GM18498 (cell line): Measurements from ENCODE around the gene TLL2.

Experiments
- ATAC-seq: cut with Tn5 transposase; IDR thresholded peaks from one replicate; pipeline ENCODE4 v1.9.1; 2021; ENCODE audit warnings: mild to moderate bottlenecking, moderate library complexity; ENCODE audit not compliant: unreplicated experiment

Gene TLL2

DNA sequence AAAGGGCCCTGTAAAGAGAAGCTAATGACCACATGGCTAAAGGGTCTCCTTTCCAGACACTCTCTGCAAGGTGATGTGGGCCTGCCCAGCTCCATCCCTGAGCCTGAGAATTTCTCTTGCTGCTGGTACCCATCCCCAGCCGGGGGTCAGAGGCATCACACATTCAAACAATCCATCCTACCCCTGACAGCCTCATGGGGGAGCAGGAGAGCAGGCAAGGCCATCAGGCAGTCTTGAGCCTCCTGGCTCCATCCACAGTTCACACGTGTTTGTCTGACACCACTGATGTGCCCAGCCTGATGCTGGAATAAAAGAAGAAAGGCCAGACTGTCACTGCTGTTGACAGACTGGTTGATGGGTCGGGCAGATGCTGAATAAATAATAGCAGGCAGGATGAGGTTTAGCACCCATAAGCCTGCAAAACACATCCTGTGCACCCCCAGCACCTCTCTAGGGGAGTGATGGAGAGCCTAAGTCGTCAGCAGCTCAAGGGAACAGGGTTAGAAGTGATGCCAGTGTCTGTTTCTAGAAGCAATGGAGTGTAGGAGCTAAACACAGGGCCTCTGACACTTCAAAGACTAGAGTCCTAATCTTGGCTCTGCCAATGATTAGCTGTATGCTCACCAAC, 43.5 kb downstream of the TLL2 start:
- ATAC-seq: no peak

DNA sequence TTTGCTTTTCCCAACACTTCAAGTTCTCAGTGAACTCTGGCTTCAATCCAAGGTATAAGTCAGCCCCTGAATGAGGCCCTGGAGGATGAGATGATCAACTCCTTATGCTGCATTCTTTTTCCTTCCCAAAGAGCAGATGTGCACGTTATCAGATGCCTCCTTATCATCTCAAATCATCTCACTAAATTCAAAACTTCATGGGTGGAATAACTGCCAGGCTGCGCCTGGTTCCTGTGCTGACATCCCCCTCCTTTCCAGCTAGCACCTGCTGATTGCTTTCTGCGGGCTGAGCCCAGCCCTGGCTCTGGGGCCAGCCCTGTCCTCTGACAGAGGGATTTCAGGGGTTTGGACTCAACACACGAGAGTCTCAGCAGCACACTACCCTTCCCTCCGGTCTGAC, 44.9 kb downstream of the TLL2 start:
- no peak for ATAC-seq

DNA sequence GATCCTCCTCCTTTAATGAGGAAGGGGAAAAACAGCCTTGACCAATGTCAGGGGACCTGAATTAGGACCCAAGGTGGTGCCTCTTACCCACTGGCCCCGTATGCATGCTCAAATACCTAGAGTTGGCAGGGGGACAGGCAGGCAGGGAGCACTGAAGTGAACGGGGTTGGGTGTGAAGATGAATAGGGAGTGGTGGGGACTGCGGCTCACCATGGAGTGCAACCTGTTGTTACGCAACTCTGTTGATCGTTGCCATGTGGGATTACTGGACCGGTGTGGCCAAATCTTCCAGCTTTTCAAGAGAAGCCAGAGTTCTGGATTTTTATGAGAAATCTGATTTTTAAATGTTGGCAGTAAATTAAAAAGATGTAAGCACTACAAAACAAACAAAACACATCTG, 48.1 kb downstream of the TLL2 start:
- ATAC-seq: no peak

DNA sequence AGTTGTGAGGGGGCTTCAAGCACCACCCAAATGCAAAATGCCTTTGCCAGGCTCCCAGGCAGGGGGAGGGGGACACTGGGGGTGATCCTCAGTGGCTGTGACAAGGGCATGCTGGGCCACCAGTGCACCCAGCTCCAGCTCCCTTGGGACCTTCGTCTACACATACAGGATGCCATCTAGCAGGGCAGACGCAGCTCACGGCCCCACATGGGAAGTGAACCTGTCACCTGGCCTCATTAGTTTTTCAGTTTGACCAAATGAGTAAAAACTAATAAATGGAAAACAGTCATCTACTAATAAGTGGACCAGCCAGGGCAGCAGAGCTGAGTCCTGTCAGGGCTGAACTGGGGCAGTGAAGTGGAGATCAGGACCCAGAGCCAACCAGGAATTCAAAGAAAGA, 50.2 kb downstream of the TLL2 start:
- ATAC-seq: no peak

DNA sequence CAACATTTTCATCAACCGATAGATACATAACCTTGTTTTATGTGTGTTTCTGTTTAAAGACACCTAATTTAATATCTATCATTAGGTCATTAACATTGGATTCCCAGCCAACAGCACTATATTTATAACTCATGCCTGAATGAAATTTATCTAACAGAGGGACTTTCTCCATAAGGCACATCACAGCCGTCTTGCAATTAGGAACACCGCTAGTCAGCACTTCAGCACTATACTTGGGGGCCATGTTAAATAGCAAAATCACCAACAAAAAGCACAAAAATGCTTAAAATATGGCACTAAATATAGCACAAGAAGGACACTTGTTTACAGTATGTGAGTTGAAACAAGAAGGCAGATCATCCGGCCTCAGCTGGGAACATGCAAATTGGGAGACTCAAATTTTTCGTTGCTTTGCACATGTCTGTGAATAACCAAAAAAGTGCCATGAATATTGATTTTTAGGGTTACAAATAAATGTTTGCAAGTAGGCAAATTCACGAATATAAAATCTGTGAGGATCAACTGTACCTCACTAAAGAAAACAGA, 51.0 kb downstream of the TLL2 start:
- ATAC-seq: no peak

GRCh38 chr10:96460316-96460715, 53.4 kb downstream of the TLL2 start:
- ATAC-seq: no peak

- no peak for ATAC-seq
Measured at GRCh38 chr10:96457341-96457740, 56.4 kb downstream of the TLL2 start.

DNA sequence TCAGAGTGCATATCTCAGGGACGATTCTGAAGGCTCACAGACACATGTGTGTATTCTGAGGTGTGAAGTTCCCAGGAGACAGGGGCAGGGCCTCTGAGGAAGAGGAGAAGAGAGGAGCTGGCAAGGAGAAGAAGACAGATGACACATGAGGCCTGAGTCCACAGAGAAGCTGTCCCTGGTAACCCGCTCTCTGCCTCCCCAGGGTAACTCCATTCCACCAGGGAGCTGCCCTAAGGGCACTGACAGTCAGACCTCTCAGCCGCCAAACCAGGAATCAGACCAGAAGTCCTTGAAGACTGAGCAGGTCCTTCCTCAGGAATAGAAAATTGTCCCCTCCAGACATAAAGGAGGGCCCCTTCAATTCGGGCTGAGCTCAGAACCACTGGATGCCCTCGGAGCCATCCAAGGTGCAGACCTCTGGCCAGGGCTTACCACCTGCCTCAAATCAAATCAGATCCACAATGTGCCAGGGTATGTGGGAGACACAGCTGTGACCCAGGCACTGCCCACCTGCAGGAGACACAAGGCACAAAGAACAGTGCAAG, 57.4 kb downstream of the TLL2 start:
- ATAC-seq: no peak

GRCh38 chr10:96453856-96454583, 59.7 kb downstream of the TLL2 start:
- ATAC-seq: no peak

DNA sequence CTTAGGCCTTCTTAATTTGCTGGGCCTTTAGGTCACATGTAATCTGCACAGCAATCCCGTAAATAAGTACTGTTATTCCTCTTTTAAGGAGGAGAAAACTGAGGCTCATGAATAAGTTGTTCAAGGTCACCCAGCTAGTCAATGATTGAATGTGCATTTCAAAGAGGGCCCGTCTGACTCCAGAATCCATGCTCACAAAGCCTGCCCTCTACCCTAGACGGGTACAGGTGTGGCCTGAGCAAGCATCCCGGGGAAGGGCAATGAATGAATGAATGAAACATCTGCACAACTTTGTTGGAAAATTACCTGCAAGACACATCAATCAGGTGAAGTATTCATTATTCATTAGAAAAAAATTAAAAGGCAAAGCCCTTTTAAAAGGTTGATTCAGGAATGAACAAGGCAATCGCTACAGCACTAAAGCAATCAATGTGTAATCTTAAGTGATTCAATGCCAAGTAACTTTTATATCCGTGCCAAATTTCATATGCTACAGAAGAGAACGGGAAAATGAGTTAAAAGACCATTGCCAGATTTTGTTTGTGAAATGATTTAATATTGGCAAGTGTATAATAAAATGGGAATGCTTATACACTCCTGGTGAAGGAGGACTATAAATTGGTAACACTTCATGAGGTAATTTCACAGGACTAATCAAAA, 61.1 kb downstream of the TLL2 start:
- ATAC-seq: no peak

- no peak for ATAC-seq
Measured at GRCh38 chr10:96450529-96451207, 63.1 kb downstream of the TLL2 start.

DNA sequence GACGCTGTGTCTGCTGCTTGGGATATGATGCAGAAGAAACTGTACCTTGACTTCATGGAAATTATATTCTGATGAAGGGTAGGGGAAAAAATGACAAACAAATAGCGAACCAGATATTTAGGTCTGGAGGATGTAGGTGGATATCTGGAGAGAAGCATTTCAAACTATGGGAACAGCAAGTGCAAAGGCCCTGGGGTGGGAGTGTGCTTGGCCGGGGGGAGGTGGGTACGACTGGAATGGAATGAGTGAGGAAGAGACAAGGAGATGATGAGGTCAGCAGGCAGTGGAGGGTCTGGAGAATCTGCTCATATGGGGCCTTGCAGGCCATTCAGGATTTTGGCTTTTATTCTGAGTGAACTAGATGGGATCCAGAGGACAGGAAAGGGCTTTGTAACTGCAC, 65.2 kb downstream of the TLL2 start:
- ATAC-seq: no peak

DNA sequence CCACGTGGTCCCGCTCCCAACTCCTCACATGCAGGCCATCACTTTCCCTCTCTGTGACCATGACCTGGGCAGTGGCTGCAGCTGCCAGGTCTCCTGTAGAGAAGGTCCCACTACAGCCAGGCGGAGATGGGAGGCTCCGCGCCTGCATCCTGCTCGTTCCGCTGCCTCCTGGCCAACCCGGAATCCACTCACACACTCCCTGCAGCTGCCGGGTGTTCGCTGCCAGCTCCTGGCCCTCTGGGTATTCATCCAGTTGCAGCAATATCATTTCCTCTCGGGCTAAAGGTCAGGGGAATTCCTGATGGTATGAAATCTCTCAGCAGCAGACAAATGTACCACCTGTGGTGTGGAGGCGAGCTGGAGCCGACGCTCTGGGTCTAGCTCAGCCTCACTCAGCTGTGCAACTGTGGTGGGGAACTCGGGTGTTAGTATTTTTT, 65.7 kb downstream of the TLL2 start:
- ATAC-seq: no peak

- no peak for ATAC-seq
Measured at GRCh38 chr10:96446966-96447596, 66.6 kb downstream of the TLL2 start.

- ATAC-seq: no peak
Measured at GRCh38 chr10:96441987-96442643, 71.6 kb downstream of the TLL2 start.

GRCh38 chr10:96441322-96441885, 72.3 kb downstream of the TLL2 start:
- ATAC-seq: no peak

- ATAC-seq: no peak
Measured at GRCh38 chr10:96440361-96441292, 73.1 kb downstream of the TLL2 start.

GRCh38 chr10:96439725-96440124, 74.0 kb downstream of the TLL2 start:
- ATAC-seq: no peak

DNA sequence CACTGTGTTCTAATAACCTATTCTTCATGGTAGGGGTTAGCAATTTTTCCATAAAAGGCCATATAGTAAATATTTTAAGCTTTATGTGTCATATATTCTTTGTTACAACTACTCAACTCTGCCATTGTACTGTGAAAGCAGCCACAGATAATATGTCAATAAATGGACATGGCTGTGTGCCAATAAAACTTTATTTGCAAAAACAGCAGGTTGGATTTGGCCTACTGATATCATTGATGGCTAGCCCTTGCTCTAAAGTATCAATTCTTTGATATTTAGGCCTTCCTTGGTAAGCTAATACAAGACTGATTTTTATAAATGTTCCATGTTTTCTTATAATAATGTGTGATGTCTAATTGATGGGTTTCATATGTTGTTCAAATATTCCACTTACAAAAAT, 77.7 kb downstream of the TLL2 start:
- no peak for ATAC-seq
